Activated naive CD4-positive, alpha-beta T cell treated with anti-CD3 and anti-CD28 coated beads, Interleukin-2, amount 10 ng/mL, durations not matched to agents 5 hours and 36 hours (primary cell): ENCODE results near the gene JCAD. TPM values are rescaled to one million over a fixed set of nuclear protein-coding genes. Genes with fewer than 3 reads are reported as not detected.

ENCODE experiments used
- total RNA-seq, 2 experiments: library from RNA; stranded (reverse); gene quantifications; one replicate each; pipeline ENCODE4 v1.2.3, GENCODE V29; 2021

Gene JCAD, protein sequence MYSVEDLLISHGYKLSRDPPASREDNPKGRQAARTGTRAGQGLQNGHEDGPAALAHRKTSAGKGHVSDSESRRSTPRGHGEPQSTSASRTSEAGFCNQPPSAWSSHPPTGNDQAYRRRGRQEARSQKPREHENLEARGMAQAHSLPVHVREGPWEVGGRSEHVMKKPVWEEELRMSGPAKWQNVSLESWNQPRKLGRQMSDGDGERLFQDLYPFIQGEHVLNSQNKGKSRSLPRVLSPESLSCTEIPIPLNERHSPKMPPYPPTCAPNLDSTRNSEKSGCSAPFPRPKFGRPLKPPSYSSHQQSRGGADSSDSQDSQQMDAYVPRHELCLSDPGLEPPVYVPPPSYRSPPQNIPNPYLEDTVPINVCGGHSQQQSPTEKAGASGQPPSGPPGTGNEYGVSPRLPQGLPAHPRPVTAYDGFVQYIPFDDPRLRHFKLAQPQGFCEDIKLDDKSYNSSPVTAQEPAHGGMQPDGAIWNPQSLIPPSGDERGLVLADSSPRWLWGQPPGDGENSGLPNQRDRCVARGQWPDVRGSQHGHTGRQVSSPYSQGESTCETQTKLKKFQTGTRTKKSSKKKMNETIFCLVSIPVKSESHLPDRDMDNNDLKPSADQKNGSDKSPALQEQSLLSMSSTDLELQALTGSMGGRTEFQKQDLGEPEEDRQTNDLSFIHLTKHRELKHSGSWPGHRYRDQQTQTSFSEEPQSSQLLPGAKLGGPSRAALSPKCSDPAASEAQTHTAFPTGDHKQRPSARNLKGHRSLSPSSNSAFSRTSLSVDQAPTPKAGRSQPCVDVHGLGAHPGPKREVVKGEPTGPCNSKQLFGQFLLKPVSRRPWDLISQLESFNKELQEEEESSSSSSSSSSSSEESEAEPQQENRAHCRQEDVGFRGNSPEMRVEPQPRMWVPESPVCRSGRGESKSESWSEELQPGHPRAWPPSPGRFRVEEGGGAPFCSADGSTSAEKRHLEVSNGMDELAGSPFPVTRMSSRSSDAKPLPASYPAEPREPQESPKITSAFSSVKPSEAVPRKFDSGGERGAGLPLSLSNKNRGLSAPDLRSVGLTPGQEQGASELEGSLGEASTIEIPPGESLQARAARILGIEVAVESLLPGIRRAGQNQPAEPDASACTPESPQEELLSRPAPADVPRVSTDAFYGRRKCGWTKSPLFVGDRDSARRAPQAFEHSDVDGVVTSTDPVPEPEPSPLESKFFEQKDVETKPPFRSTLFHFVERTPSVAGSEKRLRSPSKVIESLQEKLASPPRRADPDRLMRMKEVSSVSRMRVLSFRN (N-terminal part only)
- under 1 TPM; 0.35 to 0.43 TPM for total RNA-seq

DNA sequence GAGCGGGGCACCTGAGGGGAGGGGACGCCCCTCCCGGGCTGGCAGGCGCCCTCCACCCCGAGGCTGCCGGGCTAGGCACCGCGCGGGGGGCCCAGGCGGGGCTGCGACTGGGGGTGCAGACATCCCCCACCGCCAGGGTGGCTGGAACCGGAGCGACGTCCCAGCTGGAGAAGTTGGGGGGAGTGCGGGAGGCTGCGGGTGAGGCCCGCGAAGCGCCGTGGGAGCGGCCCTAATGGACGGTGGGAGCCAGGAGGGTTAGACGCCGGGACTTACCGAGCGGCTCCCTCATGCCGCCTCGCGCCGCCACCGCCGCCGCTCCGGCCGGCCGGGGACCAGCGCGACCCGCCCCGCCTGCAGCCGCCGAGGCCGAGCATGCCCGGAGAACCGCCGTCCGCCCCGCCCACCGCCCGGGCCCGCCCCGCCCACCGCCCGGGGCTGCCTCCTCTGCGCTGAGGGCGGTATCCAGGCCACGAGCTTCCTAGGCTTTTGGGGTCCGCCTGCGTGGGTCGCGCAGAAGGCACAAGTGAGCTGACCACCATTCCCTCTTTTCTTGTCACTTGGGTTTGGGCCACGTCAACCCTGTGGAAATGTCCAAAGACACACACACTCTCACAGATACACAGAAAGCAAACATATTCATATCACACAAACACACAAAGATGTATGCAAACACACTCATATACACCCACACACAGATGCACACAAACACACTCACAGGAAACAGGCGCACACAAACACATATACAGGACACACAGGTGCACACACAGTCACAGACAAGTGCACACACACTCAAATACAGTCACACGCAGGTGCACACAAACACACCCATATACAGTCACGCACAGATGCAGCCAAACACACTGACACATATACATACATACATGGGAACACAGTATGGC, at the start of gene JCAD:
Gene JCAD, minus strand, starts transcription at position 378 of the 899 bp plus-strand sequence. CDS start 11,774 bp downstream, outside the sequence.

